ENCODE measurements around the gene GUCY1B1. TPM values are rescaled to one million over a fixed set of nuclear protein-coding genes. Genes with fewer than 3 reads are reported as not detected.

GUCY1B1 gene
- 0.26 and 0.43 TPM in 2 replicates for polyA plus RNA-seq (2011; rRNA removed)
- polyA plus RNA-seq (2012; cell fraction: cytosol; rRNA removed), result 0.16 and 0.17 TPM in 2 replicates
- polyA plus RNA-seq (2012; cell fraction: nucleus; rRNA removed), result 0.05 and 0.12 TPM in 2 replicates
- 0.14 to 0.25 TPM (median 0.22 TPM) in 3 replicates for polyA plus RNA-seq (2017; fragmentation: RNase III; extraction: RNeasy Plus Mini Kit Qiagen cat#74134 plus additional on column Dnase treatment)
- polyA minus RNA-seq (2011; rRNA and poly(A)+ RNA removed), result 0.15 TPM in 1 of 2 replicates, not detected in the other

DNA sequence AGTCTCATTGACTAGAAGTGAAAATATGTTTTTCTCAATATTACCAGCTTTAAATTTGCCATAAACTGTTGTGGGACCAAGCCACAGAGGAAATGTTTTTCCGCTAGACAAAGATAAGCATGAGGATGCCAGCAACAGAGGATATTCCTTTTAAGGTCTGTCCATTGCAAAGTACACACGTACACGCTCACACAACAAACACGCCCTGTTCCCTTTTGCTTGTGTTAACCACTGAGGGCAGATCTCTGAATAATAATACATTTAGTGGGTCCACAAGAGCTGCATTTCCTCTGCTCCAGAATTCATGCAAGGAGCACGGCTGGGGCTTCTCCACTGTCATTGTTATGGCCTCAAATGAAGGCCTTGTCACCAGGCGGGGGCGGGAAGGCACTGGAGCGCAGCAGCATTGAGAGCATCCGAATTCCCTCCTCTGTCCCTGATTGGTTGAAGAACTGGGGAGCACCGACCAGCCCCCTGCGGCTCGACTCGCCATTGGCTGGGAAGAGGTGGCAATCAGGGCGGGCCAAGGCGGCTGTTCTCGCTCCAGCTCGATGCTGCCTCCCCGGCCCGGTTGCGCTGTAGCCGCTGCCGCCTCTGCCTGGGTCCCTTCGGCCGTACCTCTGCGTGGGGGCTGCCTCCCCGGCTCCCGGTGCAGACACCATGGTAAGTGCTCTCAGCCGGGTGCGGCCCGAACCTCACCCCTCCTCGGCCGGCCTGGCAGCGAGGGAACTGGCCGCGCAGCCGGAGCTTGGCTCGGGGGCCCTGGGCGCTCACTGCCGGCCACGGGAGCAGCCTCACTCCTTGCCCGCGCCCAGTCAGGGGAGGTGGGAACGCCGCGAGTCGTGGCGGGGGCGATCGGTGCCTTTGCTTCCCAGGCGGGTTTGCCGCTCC is at the start of gene GUCY1B1:
GUCY1B1 (plus strand) TSS at position 541 of the 891 bp plus-strand sequence; CDS start at position 661, 120 bp downstream.
- H3K4me2 ChIP-seq, result peak within 1 kb of the TSS; percentile 98
- ATAC-seq (peak; percentile 97 to 99), FAIRE-seq (no peak), DNase-seq (ENCODE audit: low read depth in 1 of 2, low spot score in 1 of 2) (peak; percentile 76 to 86)
- H3K9me3 ChIP-seq, result no peaks in the 10 kb centered on the region
- 61% methylated on average over 6 of the region's 51 CpGs for WGBS (ENCODE audit: missing lambda C conversion rate)
- no peak for TF ChIP-seq RFX5 (IDR thresholded peaks at IDR 0.05)
- peak; percentile 89 for TF ChIP-seq MAX (IDR thresholded peaks at IDR 0.05)
- TF ChIP-seq, protein P1, sequence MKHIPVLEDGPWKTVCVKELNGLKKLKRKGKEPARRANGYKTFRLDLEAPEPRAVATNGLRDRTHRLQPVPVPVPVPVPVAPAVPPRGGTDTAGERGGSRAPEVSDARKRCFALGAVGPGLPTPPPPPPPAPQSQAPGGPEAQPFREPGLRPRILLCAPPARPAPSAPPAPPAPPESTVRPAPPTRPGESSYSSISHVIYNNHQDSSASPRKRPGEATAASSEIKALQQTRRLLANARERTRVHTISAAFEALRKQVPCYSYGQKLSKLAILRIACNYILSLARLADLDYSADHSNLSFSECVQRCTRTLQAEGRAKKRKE (CRISPR knock-in tag; IDR thresholded peaks at IDR 0.05; ENCODE audit: low read depth), result no peak
- TF ChIP-seq POLR2A (IDR thresholded peaks at IDR 0.05; ENCODE audit: low read length), result no peak
- TF ChIP-seq, protein P2, sequence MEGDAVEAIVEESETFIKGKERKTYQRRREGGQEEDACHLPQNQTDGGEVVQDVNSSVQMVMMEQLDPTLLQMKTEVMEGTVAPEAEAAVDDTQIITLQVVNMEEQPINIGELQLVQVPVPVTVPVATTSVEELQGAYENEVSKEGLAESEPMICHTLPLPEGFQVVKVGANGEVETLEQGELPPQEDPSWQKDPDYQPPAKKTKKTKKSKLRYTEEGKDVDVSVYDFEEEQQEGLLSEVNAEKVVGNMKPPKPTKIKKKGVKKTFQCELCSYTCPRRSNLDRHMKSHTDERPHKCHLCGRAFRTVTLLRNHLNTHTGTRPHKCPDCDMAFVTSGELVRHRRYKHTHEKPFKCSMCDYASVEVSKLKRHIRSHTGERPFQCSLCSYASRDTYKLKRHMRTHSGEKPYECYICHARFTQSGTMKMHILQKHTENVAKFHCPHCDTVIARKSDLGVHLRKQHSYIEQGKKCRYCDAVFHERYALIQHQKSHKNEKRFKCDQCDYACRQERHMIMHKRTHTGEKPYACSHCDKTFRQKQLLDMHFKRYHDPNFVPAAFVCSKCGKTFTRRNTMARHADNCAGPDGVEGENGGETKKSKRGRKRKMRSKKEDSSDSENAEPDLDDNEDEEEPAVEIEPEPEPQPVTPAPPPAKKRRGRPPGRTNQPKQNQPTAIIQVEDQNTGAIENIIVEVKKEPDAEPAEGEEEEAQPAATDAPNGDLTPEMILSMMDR (IDR thresholded peaks at IDR 0.05), result 0 out of 3 replicates have a peak, but pooled peaks have one; percentile 5
- no peak for TF ChIP-seq CBX2 (IDR thresholded peaks at IDR 0.05; ENCODE audit: borderline replicate concordance, low read depth)
- TF ChIP-seq MAFK (IDR thresholded peaks at IDR 0.05; ENCODE audit: partially characterized antibody), result no peak
- TF ChIP-seq, protein P3, sequence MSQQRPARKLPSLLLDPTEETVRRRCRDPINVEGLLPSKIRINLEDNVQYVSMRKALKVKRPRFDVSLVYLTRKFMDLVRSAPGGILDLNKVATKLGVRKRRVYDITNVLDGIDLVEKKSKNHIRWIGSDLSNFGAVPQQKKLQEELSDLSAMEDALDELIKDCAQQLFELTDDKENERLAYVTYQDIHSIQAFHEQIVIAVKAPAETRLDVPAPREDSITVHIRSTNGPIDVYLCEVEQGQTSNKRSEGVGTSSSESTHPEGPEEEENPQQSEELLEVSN (IDR thresholded peaks at IDR 0.05; ENCODE audit: borderline replicate concordance, low read depth), result peak; percentile 98
- H3K27ac ChIP-seq, result peak within 1 kb of the TSS in 1 of 2 experiments; percentile 74; a peak in 2 of 6 replicates
- 0 out of 3 replicates have a peak, but pooled peaks cover 3% of the 10 kb centered on the region for H3K4me1 ChIP-seq
- peak within 1 kb of the TSS; percentile 50 for H3K4me3 ChIP-seq
- ChIA-PET CTCF (no interaction called here), POLR2A (no interaction called here)

DNA sequence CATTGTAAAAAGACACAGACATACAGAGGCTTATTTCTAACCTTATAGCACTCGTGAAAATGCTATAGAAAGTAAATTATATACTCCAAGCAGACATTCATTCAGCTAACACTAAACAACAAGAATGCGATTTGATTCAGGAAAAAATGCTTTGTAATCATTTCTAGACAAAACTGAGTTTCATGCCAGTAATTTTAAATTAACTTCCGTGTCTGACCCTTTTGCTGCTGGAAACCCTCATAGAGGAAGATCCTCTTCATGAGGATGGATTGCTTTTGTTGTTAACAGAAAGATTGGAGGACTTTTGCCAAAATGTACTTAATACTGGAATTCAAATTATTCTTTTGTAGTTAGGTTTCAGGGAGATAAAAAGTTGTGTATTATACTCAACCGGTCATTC is 48.9 kb upstream of the GUCY1B1 start:
- Histone ChIP-seq H3K27ac (no peak overlapping the region), H3K4me3 (no peak overlapping the region), H3K4me1 (no peaks in the 10 kb centered on the region), H3K4me2 (no peak overlapping the region), H3K9me3 (no peaks in the 10 kb centered on the region)
- ATAC-seq (no peak), FAIRE-seq (no peak), DNase-seq (ENCODE audit: low read depth in 1 of 2, low spot score in 1 of 2) (no peak)
- ChIA-PET CTCF (no interaction called here), POLR2A (no interaction called here)
- 39% methylated on average over 4 of the region's 4 CpGs for WGBS (ENCODE audit: missing lambda C conversion rate)
- TF ChIP-seq EHMT2 (IDR thresholded peaks at IDR 0.05; ENCODE audit: low read depth), result no peak
- TF ChIP-seq MAFK (IDR thresholded peaks at IDR 0.05; ENCODE audit: partially characterized antibody), result peak; percentile 24

DNA sequence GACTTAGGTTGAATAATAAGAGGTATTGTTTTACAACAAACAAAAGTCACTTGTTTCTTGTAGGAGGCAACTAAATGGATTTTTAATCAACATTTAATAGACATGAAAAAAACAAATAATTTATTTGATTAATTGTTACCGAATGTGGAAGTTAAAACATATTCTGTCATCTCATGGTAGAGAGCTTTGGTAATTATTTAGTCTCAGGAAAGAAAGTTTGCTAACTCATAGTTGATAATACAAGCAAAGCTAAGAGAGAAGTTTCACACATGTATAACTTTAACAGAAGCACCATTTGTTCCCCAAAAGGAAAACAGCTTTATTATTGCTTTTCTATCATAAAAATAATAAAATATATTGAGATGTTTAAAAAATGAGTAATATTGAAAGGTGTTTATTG is 47.3 kb upstream of the GUCY1B1 start:
- FAIRE-seq, result no peak
- ATAC-seq, result no peak
- CTCF ChIA-PET, result no interaction called here
- 0% methylated on average over 1 of the region's 1 CpG for WGBS (ENCODE audit: missing lambda C conversion rate)
- Histone ChIP-seq H3K4me2 (no peak overlapping the region), H3K9me3 (no peaks in the 10 kb centered on the region), H3K4me1 (no peaks in the 10 kb centered on the region), H3K27ac (no peak overlapping the region), H3K4me3 (no peak overlapping the region)
- TF ChIP-seq FOSL2 (IDR thresholded peaks at IDR 0.05) (no peak), FOSL2 (CRISPR knock-in tag; IDR thresholded peaks at IDR 0.05) (no peak), HOXA7 (CRISPR knock-in tag; IDR thresholded peaks at IDR 0.05) (no peak), CBX2 (IDR thresholded peaks at IDR 0.05; ENCODE audit: borderline replicate concordance, low read depth) (no peak), NFE2L2 (conservative IDR thresholded peaks at IDR 0.05; ENCODE audit: low read length) (no peak), BHLHE40 (IDR thresholded peaks at IDR 0.05; ENCODE audit: low read depth, low read length) (no peak), JUNB (IDR thresholded peaks at IDR 0.05) (no peak), ZNF302 (CRISPR knock-in tag; IDR thresholded peaks at IDR 0.05) (no peak), JUN (IDR thresholded peaks at IDR 0.05) (no peak), KDM1A (IDR thresholded peaks at IDR 0.05; ENCODE audit: low read depth) (no peak)
- POLR2A ChIA-PET, result no interaction called here
- no peak for DNase-seq (ENCODE audit: low read depth in 1 of 2, low spot score in 1 of 2)
